GOT3 (cell line): ENCODE data around the gene COL5A3.
A peak's percentile ranks its signal among the peaks of the same experiment; 100 is the strongest.
"Not testable (repeated sequence)": the region's sequence is repeated elsewhere in the genome, so short reads cannot be mapped to it uniquely, and the experiment has no call there.

Source experiments
- DNase-seq: peaks from one replicate; lab custom pipeline; 2025; ENCODE audit warnings: mixed read lengths; lab: John Stamatoyannopoulos, UW

Gene COL5A3

DNA sequence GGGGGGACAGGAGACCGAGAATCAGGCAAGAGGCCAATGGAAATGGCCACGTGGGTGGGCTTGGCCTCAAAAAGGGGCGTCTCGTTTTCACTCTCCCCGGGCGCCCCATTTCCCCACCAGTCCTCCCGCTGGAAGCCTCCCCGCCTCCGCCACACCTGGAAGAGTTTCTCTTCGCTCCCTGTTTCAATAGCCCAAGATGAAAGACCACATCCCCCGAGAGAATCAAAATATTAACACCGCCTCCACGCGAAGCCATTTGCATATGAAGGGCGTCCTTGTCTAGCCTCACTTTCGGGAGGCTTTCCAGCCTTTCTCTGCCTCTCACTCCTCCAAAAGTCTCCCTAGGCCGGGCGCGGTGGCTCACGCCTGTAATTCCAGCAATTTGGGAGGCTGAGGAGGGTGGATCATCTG lies 73.3 kb downstream of the COL5A3 start:
- DNase-seq, result no peak

DNA sequence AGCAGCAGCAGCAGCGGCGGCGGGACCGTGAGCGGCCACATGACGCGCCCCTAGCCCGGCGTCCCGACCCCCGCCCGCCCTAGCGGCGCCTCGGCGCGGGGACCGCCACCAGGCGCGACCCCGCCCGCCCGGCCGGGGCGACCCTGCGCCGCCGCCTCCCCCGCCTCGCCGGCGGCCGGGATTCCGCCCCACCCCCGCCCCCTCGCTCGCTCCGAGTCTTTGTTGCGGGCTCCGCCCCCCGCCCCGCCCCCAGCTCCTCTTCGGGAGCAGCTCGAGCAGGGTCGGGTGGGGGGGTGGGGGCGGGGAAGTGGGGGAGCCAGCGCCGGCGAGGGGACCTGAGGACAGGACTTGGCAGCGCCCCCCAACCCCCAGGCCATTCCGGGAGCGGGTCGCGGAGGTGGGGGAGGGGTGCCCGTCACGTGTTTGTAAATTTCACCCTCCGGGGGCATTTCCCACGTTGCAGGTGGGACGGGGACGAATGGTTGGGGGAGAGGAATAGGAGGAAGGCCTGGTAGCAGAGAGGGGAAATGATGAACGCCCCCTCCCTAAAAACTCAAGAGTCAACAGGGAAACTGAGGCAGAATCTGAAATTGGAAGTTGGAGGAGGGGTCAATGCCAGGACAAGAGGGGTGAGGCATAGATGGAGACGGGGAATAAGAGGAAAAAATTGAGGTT lies 73.8 kb downstream of the COL5A3 start, which contains the start of gene OLFM2:
TSS of gene OLFM2 (minus strand) at position 190 of the 675 bp plus-strand sequence. CDS start at position 41, 149 bp downstream.
- DNase-seq, result no peak

DNA sequence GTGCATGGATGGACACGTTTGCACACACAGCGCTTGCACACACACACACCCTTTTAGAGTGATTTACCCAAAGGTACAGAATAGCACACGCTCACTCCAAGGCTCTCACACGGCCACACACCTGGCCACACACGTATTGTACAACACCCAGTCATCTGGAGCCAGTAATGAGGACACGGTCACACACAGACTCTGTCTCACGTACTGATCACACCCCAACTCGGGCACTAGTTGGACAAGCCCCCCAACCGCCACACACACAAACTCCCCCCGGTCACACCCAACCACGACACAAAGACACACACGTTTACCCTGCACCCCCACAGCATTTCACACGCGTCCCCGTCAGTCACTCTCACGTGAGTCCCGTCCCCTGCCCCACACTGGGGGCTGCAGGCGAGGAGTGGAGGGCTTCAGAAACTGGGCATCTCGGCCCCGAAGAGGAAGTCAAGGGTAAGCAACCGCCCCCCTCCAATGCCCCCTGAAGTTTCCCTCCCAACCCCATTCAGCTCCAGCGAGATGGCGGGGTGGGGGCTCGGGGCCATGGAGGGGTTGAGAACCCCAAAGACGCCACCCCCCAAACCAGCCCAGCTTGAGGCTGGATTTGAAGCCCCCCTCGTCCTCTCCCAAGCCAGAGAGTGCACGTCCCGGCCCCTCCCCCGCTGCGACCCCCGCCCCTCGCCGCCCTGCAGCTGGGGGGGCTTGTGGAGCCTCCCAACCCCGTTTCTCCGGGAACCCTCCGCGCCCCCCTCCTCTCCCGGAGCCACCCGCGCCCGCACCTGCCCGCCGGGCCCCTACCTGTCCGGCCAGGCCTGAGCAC lies 74.6 kb downstream of the COL5A3 start:
- no peak for DNase-seq

DNA sequence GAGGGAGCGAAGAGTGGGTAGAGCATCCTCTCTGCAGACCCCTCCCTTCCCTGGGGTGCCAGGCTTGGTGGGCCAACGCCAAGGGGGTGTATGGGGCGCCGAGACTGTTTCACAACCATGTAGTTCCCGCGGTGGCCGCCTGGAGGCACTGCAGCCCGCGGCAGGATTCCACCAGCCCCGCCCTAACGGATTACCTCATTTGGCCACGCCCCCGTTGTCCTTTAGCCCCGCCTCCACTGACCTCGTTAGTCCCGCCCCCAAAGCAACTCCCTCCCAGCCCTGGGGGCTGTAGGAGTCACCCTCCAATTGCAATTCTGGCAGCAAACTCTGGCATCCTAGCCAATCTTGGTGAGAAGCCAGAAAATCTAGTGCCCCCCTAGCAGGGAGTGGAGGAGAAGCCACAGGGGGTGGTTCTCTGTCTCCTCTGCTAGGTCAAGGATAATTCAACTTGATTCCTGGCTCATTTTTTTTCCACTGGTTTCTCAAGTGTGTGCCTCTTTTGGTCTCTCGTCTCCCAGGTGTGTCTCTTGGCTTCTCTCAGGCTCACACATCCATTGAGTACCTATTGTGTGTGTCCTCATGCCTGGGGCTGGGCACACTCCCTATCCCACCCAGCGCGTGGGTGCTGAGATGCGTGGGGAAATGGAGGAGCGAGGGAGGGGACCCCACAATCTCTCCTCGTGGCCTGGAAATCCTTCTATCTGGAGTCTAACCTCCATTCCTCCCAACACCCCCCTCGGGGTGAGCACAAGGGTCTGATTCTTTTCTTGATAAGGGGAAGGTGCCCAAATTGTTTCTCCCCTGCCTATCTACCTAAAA lies 76.0 kb downstream of the COL5A3 start:
- DNase-seq, result peak; percentile 33

DNA sequence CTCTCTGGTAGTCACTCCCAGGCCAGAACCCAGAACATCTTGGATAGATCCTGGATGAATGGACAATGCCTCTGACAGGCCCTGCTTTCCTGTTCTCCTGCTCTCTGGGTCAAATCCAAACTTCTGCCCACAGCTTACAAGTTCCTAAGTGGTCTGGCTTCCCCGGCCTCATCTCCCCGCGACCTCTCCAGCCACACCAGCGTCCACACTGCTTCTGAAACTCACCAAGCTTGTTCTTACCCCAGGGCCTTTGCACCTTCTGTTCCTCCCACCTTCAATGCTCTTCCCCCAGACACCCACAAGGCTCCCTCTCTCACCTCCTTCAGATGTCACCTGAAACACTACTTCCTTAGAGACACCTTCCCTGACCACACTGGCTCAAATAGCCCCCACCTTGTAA lies 77.5 kb downstream of the COL5A3 start:
- no peak for DNase-seq

DNA sequence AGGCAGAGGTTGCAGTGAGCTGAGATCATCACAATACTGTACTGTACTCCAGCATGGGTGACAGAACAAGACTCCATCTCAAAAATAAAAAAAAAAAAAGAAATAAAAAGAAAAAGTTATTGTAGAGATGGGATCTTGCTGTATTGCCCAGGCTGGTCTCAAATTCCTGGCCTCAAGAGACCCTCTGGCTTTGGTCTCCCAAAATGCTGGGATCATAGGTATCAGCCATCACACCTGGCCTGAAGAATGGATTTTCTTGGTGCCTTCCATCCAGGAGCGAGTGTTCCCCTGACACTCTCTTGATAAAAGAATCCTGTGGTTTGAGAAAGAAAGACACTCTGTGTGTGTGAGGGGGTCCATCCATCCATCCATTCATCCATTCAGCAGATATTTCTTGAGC lies 78.7 kb downstream of the COL5A3 start:
- no peak for DNase-seq

DNA sequence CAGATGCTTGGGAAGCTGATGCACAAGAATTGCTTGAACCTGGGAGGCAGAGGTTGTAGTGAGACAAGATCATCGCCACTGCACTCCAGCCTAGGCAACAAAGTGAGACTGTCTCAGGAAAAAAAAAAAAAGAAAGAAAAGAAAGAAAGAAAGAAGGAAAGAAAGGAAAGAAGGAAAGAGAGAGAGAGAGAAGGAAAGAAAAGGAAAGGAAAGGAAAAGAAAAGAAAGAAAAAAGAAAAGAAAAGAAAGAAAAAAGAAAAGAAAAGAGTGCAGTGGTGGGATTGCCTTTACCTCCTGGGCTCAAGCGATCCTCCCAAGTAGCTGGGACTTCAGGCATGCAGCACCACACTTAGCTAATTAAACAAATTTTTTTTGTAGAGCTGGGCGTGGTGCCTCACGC lies 86.9 kb downstream of the COL5A3 start:
- DNase-seq, result no peak

DNA sequence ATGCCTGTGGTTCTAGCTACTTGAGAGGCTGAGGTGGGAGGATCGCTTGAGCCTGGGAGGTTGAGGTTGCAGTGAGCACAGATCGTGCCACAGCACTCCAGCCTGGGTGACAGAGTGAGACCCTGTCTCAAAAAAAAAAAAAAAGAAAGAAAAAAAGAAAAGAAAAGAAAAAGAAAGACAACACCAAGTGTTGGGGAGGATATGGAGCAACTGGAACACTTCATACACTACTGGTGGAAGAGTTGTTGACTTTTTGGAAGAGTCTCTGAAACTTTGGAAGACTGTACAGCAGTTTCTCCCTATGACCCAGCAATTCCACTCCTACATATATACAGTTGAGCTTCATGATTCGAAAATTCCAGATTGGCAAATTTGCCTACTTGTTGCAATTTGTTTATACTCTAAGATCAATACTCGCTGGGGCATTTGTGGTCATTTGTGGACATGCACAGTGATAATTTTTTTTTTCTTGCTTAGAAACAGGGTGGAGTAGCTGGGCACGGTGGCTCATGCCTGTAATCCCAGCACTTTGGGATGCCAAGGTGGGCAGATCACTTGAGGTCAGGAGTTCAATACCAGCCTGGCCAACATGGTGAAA lies 87.4 kb downstream of the COL5A3 start:
- not testable (repeated sequence) for DNase-seq

DNA sequence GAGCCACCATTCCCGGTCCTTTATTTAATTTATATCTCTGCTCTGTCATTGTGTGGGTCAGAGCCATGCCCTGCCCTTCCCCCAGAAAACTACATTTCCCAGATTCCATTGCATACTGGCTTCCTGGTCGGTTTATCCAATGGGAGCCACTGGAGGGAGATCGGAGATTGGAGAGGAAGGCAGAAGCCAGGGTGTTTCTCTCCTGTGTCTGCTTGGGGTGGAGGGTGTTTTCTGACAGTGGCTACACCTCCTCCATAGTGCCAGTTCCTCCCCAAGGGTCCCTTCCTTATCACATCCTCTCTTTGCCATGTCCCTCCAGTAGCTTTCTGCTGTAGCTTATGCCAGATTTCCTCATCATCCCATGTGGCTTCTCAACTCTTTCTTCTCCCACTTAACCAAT lies 93.0 kb downstream of the COL5A3 start:
- no peak for DNase-seq

DNA sequence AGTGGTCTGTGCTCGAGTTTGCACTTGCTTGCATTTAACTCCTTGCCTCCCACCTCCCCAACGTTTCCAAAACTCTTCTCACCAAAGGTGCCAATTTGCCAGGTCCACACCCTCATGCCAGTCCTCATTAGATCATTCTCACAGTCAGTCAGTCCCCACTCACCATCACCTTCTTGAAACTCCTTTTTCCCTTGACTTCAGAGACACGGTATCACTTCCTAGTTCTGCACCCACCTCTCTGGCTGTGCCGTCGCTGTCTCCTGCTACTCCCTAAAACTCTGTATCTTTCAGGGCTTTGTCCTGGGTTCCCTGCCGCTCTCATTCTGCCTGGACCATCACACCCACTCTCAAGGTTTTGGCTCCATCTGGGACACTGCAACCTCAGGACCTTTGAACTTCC lies 93.6 kb downstream of the COL5A3 start:
- no peak for DNase-seq

DNA sequence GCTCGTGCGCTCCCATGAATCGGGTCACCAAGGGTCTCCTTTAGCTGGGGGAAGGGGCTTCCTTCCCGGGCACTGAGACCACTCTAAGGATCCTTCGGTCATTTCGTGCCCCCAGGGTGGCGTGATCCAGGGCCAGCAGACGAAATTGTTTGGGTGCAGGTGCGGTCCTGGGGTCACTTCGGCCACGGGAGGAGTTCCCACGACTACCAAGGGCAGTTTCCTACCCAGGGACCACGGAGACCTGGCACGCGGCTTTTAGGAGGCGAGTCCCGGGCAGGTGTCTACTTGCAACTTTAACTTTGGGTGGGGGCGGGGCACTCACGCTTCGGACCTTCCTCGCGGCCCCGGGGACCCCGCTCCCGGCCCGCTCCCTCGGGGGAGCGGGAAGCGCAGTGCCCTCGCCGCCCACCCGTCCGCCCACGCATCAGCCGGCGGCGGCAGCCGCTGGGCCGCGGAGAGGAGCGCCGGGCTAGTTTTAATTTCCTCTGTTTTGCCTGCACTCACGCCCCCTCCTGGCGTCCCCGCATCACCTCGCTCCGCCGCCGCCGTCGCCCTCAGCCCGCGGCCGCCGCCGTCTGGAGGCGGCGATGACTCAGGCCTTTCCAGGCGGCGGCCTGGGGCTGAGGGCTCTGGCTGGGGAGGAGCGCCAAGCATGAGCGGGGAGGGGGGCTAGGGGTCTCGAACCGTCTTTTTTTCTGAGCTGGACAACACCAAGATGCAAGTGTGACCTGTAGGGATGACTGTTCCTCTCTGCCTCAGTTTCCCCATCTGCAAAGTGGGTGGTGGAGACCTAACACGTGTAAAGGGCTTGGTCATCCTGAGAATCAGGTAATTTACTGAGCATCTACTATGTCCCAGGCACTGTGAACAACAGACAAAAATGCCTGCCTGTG lies 95.7 kb downstream of the COL5A3 start:
- DNase-seq, result peak; percentile 51

DNA sequence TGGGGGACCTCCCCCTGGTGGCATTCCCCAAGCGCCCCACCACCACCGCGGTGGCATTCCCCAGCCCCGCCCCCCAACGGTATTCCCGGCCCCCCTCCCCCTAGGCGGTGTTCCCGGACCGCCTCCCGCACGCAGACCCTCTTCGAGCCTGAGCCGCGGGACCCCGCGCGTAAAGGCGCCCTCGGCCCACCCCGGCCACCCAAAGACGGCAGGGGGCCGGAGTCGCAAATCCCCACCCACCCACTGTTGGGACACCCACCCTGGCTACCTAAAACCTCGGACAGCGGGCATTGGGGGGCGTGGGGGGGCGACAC lies 96.3 kb downstream of the COL5A3 start:
- no peak for DNase-seq

DNA sequence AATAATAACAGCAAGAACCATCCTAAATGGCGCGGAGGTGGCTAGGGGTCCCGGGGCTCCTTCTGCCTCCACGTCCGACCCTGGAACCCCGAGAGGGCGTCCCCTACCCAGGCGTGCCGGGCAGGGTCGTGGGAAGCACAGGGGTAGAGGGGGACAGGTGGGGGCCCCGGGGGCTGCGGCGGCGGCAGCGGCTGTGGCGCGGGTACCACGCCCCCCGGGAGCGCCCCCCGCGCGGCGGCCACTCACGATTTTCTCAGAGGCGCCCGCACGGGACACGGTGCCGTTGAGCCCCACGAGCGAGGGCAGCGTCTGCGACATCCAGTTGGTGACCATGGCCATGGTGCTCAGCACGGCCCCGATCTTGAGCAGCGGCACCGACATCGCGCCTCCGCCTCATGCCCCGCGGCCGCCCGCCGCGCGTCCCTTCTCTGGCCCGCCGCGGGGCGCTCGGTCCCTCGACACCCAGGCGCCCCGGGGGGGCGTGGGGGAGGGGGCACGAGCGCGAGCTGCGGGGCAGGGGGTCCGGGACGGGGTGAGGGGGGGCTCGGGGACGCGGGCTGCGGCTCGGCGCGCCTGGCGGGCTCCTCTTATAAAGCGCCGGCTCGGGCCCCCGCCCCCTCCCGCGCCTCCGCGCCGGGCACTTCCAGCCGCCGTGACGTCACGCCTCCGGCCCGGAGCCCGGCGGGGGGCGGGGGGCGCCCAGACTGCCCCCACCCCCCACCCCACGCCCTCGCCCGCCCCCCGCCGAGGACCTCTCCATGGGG lies 96.9 kb downstream of the COL5A3 start:
- no peak for DNase-seq

DNA sequence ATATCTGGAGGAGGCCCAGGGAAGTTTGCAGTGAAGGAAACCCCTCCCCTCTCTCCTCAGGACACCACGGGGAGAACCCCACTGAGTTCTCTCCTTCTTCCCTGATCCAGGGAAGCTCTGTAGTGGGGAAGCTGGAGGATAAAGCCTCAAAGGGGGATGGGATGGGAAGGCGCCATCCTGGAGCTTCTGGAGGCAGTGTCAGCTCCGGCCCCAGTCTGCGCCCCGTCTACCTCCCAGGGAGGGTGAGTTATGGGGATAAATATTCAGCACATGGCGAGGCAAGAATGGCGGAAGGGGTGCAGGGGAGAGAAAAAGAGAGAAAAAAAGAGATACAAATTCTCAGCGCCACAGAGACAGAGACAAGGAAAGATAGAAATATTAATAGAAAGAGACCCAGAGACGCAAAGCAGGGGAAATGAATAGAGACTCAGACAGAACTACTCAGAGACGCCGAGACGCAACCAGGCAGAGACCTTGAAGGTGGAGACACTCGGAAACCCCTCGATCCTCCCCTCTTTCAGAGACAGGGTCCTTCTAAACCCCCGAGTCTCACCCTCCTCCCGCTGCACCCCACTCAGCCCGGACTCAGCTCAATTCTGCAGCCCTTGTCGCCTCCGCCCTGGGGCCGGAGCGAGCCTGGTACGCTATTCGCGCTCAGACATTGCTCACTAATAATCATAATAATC lies 97.6 kb downstream of the COL5A3 start:
- DNase-seq, result no peak

DNA sequence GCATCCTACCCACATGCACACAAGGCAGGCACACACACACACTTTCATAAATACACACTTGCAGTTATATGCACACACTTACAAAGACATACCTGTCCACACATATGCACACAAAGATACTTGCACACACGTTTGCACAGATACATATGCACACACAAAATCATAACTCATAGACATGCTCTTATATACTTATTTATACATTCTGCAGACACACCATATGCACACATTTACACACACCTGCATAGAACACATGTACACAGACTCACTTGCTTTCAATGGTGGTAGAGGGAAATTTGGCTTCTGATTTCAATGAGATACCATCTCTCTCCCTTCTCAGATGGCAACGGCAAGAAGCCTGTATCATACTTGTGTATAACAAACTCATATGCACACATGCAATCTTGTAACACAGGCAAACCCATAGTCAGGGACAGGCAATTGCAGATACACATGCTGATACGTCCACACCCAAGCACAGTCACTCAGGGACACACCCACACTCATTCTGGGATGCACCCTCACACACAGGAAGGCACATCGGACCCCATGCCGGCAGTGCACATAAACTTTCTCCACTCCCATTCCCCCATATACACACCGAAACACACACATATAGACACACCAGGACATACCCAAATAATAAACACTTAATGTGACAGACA lies 98.6 kb downstream of the COL5A3 start:
- no peak for DNase-seq

DNA sequence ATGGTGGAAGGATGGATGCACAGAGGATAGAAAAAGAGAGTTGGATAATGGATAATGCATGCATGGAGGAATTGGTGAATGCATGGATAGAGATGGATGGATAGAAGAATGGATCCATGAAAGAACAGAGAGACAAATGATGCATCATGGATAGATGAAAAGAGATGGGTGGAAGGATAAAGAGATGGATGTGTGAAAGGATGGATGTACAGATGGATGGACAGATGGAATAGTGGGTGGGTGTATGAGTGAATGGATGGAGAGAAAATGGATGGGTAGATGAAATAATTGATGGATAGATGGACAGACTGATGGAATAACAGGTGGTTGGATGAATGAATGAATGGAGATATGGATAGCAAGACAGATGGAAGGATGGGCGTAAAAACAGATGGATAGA lies 99.7 kb downstream of the COL5A3 start:
- no peak for DNase-seq
